ENCODE results near the gene DIP2A.

DIP2A gene

DNA sequence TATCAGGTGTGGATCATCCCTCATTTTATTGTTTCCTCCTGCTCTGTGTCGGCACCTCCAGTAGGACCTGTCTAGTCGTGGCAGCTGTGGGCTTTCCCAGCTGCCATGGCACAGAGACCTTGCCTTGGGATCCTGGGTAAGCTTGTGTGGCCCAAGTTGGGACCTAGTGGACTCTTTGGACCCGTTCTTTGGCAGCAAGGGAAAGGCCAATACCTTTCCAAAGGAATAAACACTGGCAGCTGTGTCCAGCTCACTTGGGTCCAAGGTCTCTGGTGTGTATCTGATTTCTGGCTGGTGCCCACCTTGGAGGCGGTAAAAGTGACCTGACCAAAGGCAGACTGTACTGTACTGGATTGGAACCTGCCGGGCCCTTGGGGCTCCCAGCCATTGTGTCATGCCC lies 21.8 kb downstream of the DIP2A start:
- in situ Hi-C loops (cut with MboI; ENCODE audit: low sequenced_read_pairs), result no loop called here

- in situ Hi-C loops (cut with MboI; ENCODE audit: low sequenced_read_pairs), result no loop called here
Observed at GRCh38 chr21:46482225-46482845, 23.6 kb downstream of the DIP2A start.

DNA sequence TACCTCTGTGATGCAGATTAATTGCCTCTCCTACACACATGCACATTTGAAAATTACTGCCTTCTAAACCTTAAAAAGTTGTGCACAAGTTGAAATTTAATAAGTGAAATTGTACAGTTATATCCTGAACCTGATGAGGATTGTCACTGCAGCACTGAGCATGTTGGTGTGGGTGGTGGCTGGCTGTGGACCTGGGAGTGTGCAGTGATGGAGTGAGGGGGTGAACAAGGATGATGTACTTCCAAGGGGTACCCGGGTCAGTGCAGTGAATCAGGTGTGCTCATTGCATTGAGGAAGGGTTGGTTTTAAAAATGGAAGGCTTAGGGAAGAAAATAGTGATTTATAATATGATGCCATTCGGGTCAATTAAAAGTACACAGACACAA lies 24.1 kb downstream of the DIP2A start:
- in situ Hi-C loops (cut with MboI; ENCODE audit: low sequenced_read_pairs), result no loop called here

DNA sequence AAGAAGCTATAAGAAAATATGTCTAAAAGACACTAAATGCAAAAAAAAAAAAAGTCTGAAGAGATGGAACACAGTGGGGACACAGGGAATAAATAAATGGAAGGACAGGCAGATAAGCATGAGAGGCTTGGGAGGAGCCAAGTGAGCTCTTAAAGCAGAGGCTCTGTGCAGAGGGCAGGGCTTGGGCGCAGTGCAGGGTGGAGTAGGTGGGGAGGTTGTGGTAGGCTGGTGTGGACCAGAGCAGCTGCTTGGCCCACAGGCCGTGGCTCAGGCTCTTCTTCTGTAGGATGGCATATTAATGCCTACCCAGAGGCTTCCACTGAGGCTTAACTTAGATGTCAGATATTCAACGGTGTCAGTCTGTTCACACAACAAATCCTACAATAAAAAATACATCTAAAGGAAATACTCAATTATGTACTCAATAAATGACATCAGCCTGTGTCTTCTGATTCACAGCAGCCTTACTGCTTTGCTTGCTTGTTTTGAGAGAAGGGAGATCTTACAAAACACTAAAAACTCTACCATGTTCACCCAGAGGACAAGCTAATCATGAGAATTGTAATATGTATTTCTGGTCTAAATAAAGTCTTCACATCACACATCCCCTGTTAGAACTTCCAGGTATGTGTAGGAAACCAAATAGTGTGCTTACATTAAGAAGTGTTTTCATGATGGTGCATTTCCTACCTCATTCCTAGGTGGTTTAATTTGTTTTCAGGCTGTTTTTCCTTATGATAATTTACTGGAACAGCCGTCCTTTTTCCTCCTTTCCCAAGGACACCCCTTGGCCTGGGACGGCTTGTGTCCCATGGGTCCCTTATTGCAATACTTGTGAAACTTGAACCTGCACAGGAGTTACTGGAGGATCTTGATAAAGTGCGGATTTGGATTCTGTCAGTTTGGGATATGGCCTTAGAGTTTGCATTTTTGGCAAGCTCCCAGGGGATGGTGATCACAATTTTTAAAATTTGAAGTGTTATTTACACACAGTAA lies 24.9 kb downstream of the DIP2A start:
- in situ Hi-C loops (cut with MboI; ENCODE audit: low sequenced_read_pairs), result no loop called here

DNA sequence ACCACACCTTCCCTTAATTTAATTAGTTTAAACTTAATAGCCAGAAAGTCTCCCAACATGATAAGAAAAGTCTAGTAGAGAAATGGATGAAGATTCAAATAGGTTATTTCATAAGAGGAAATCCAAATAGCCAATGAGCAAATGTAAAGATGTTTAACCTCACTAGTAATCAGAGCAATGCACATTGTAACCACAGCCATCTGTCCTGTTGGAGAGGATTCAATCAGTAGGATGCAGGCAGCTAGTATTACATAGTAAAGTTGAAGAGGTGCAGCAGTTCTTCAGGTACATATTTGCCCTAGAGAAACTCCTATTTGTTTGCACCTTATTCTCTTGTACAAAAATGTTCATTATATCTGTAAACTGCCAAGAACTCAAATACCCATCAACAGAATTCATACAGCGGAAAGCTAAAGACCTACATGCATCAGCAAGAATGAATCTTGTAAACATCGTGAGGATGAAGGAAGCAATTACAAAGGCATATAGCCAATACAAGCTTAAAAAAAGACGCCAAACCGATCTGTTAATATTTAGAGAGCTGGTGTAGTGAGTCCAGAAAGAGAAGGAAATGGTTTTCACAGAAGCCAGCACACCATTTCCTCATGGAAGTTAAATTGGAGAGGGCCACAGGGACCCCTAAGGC lies 27.9 kb downstream of the DIP2A start:
- in situ Hi-C loops (cut with MboI; ENCODE audit: low sequenced_read_pairs), result no loop called here

GRCh38 chr21:46489162-46489663 lies 30.5 kb downstream of the DIP2A start:
- in situ Hi-C loops (cut with MboI; ENCODE audit: low sequenced_read_pairs), result no loop called here

GRCh38 chr21:46489800-46490199 lies 31.1 kb downstream of the DIP2A start:
- in situ Hi-C loops (cut with MboI; ENCODE audit: low sequenced_read_pairs), result no loop called here

GRCh38 chr21:46491553-46491952 lies 32.9 kb downstream of the DIP2A start:
- in situ Hi-C loops (cut with MboI; ENCODE audit: low sequenced_read_pairs), result no loop called here

GRCh38 chr21:46492851-46493250 lies 34.2 kb downstream of the DIP2A start:
- in situ Hi-C loops (cut with MboI; ENCODE audit: low sequenced_read_pairs), result no loop called here

GRCh38 chr21:46493828-46494227 lies 35.1 kb downstream of the DIP2A start:
- in situ Hi-C loops (cut with MboI; ENCODE audit: low sequenced_read_pairs), result no loop called here

GRCh38 chr21:46498335-46499050 lies 39.8 kb downstream of the DIP2A start:
- in situ Hi-C loops (cut with MboI; ENCODE audit: low sequenced_read_pairs), result no loop called here

- in situ Hi-C loops (cut with MboI; ENCODE audit: low sequenced_read_pairs), result no loop called here
Observed at GRCh38 chr21:46500224-46500861, 41.7 kb downstream of the DIP2A start.

- in situ Hi-C loops (cut with MboI; ENCODE audit: low sequenced_read_pairs), result no loop called here
Observed at GRCh38 chr21:46503922-46504550, 45.3 kb downstream of the DIP2A start.

- in situ Hi-C loops (cut with MboI; ENCODE audit: low sequenced_read_pairs), result no loop called here
Observed at GRCh38 chr21:46504666-46505065, 46.0 kb downstream of the DIP2A start.

GRCh38 chr21:46507562-46507961 lies 48.9 kb downstream of the DIP2A start:
- in situ Hi-C loops (cut with MboI; ENCODE audit: low sequenced_read_pairs), result no loop called here

GRCh38 chr21:46509741-46510502 lies 51.2 kb downstream of the DIP2A start:
- in situ Hi-C loops (cut with MboI; ENCODE audit: low sequenced_read_pairs), result no loop called here

DNA sequence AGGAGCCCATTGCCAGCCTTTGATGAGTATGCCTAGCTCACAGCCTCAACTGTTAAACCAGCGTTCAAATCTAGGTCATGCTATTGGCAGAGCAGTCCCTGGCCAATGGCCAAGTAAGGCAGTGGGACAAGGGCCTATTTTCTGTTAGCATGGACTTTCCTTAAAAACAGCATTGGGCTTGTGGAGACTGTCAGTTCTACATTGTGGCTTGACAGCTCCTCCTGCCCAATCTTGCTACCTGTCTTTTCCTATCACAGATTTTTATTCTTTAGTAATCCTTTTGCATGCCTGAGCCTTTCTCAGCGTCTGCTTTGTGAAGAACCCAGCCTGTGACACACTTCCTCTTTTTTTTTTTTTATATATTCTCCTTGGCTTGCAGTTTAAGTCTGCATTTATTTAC lies 56.4 kb downstream of the DIP2A start:
- in situ Hi-C loops (cut with MboI; ENCODE audit: low sequenced_read_pairs), result no loop called here

GRCh38 chr21:46516068-46516467 lies 57.4 kb downstream of the DIP2A start:
- in situ Hi-C loops (cut with MboI; ENCODE audit: low sequenced_read_pairs), result no loop called here

GRCh38 chr21:46517361-46517760 lies 58.7 kb downstream of the DIP2A start:
- in situ Hi-C loops (cut with MboI; ENCODE audit: low sequenced_read_pairs), result no loop called here

All from HL-60/S4 treated with phorbol 12-myristate 13-acetate at 8.2 ng/mL for 4 days and 3 days (cell line).